Activated CD4-positive, CD25-positive, alpha-beta regulatory T cell treated with anti-CD3 and anti-CD28 coated beads, Interleukin-2, amount 50 U/mL, for 16 hours (primary cell): ENCODE measurements around the gene STMN3.

Source experiments
- DNase-seq: peaks from one replicate; pipeline ENCODE4 v3.0.0-alpha.2; 2020; ENCODE audit warnings: low read depth, low spot score

STMN3 gene

DNA sequence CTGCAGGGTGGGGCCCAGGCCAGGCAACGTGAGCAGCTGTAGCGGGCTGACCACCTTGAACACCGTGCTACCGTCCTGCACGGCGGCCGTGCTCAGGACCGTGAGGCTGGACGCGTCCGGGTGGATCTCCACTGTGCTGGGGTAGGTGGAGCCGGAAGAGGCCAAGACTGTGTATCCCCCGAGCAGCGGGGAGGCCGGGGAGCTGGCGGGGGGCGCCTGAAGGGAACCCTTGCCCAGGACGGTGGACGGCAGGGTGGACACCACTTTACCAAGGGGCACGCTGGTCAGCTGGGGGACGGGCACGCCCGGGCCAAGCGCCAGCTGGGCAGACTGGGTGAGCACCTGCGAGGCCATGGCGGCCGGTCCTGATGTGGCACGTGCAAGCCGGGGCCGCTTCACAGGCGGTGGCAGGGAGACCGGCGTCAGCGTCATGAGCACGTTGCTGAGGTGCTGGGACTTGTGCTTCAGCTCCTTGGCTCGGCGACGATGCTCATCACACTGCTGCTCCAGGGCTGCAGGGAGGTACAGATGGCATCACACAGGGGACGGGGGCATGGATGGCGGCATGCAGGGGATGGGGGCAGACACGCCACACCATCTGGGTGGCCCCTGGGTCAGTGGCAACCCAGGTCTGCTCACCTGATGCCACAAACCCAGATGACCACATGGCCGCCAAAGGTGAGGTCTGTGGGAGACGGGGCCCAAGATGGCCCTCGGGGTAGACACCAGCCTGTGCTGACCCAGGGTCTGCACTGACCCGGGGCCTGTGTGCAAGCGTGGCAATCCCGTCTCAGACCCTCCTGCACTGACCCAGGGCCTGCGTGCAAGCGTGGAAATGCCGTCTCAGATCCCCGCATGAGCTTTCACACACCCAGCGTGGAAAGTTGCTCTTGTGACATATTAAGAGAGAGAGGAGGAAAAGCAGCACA lies 62.7 kb downstream of the STMN3 start:
- no peak for DNase-seq
